HG03280 (cell line): ENCODE measurements around the gene SSH3.
"Not testable (repeated sequence)": the region's sequence is repeated elsewhere in the genome, so short reads cannot be mapped to it uniquely, and the experiment has no call there.

ENCODE experiments used
- ATAC-seq: cut with Tn5 transposase; IDR thresholded peaks from one replicate; pipeline ENCODE4 v1.9.1; 2021; ENCODE audit warnings: mild to moderate bottlenecking, moderate library complexity; ENCODE audit not compliant: unreplicated experiment

The SSH3 gene

GRCh38 chr11:67309661-67310061 is 6.3 kb downstream of the SSH3 start:
- no peak for ATAC-seq

- ATAC-seq, result no peak
Observed at GRCh38 chr11:67310246-67311050, 7.1 kb downstream of the SSH3 start.

- no peak for ATAC-seq
Observed at GRCh38 chr11:67311051-67311555, 7.8 kb downstream of the SSH3 start.

GRCh38 chr11:67311556-67312082 is 8.3 kb downstream of the SSH3 start:
- no peak for ATAC-seq

- ATAC-seq, result no peak
Observed at GRCh38 chr11:67312187-67313021, 9.1 kb downstream of the SSH3 start.

GRCh38 chr11:67313125-67313890 is 10.0 kb downstream of the SSH3 start:
- no peak for ATAC-seq

GRCh38 chr11:67314218-67314617 is 10.9 kb downstream of the SSH3 start:
- ATAC-seq, result no peak

- ATAC-seq, result no peak
Observed at GRCh38 chr11:67315325-67315909, 12.1 kb downstream of the SSH3 start.

GRCh38 chr11:67316882-67317204 is 13.5 kb downstream of the SSH3 start:
- no peak for ATAC-seq

- peak; percentile 87 for ATAC-seq
Observed at GRCh38 chr11:67317205-67317887, 14.0 kb downstream of the SSH3 start.

- peak; percentile 14 for ATAC-seq
Observed at GRCh38 chr11:67317888-67318555, 14.7 kb downstream of the SSH3 start.

- not testable (repeated sequence) for ATAC-seq
Observed at GRCh38 chr11:67318876-67319275, 15.5 kb downstream of the SSH3 start.

GRCh38 chr11:67320011-67320410 is 16.7 kb downstream of the SSH3 start:
- no peak for ATAC-seq

GRCh38 chr11:67320691-67321090 is 17.4 kb downstream of the SSH3 start:
- no peak for ATAC-seq

GRCh38 chr11:67321313-67321871 is 18.1 kb downstream of the SSH3 start:
- ATAC-seq, result no peak

GRCh38 chr11:67322049-67322448 is 18.7 kb downstream of the SSH3 start:
- ATAC-seq, result no peak

GRCh38 chr11:67323526-67323925 is 20.2 kb downstream of the SSH3 start:
- ATAC-seq, result no peak

- no peak for ATAC-seq
Observed at GRCh38 chr11:67332081-67332691, 28.9 kb downstream of the SSH3 start.

GRCh38 chr11:67337257-67337656 is 33.9 kb downstream of the SSH3 start:
- ATAC-seq, result no peak
